ENCODE measurements around the gene LMBR1.
A peak's percentile ranks its signal among the peaks of the same experiment; 100 is the strongest.
"Not testable (repeated sequence)": the region's sequence is repeated elsewhere in the genome, so short reads cannot be mapped to it uniquely, and the experiment has no call there.

Gene LMBR1

GRCh38 chr7:156754201-156754600 is 138.8 kb downstream of the LMBR1 start:
- DNase-seq (ENCODE audit: low read depth) = no peak

DNA sequence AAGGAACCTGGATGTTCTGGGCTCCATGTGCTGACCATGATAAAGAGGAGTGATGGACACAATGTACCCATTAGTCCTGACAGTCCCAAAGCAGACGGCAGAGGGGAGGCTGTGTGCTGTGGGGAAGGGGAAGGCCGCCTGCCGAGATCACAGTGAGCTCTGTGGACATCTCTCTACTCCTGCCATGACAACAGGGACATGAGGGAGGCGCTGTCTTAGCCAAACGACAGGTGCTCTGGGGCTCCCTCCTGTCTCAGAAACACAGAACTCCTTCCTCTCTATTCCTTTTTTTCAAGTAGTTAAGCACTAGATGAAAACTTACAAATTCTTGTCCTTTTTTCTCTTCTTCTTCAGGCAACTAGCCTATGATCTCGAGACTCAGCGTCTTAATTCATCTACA is 139.4 kb downstream of the LMBR1 start:
- DNase-seq (ENCODE audit: low read depth) = no peak

DNA sequence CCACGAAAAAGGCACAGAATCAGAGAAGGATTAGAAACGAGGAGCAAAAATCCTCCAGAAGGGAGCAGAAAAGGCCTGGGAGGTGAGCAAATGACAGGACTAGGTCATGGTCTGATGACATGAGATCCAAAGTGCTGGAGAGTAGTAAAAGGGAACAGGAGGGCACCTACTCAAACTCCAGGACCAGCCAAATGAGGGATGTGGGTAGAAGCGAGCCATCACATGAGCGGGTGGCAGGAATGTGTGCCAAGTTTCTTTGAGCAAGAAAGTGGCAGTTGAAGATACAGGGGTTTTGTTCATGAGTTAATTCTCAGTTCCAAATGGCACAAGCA is 139.8 kb downstream of the LMBR1 start:
- no peak for DNase-seq (ENCODE audit: low read depth)

- DNase-seq (ENCODE audit: low read depth) = peak; percentile 83
Measured at GRCh38 chr7:156752367-156753228, 140.4 kb downstream of the LMBR1 start.

GRCh38 chr7:156751319-156751718 is 141.7 kb downstream of the LMBR1 start:
- DNase-seq (ENCODE audit: low read depth) = peak; percentile 96

- DNase-seq (ENCODE audit: low read depth) = no peak
Measured at GRCh38 chr7:156747718-156748117, 145.3 kb downstream of the LMBR1 start.

DNA sequence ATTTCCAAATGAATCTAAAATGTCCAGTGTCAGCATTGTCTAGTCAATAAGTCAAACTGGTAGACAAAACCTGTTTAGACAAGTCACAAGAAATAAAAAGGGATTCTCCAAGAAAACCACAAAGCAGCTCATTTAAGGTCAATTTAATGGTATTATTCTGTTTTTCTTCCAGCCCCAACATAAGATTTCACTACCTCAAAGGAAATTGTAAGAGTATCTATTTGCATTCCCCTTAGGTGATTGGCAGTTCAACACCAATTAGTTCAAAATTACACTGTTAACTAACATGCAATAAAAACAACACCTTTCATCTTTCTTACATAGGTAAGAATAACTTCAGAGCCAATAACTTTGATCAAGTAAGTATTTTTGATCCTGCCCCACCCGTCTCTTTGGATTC is 146.1 kb downstream of the LMBR1 start:
- DNase-seq (ENCODE audit: low read depth) = no peak

GRCh38 chr7:156739596-156739995 is 153.4 kb downstream of the LMBR1 start:
- no peak for DNase-seq (ENCODE audit: low read depth)

DNA sequence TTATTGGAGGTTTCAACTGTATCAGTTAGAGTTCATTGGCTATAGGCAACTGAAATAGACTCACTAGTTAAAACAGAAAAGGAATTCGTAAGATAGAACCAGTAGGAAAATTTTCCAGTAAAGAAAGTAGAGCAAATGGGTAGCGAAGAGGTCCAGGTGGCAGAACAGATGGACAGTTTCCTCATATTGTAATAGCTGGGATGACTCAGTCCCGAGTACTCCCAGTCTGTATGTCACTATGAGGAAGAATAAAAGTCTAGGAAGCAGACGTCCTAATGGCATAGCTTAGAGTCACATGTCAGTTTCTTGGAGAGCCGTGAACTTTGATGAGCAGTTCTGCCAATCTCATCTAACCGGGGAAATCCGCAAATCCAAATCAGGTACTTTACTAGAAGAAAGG is 157.1 kb downstream of the LMBR1 start:
- DNase-seq (ENCODE audit: low read depth) = peak; percentile 23

GRCh38 chr7:156733638-156734037 is 159.3 kb downstream of the LMBR1 start:
- no peak for DNase-seq (ENCODE audit: low read depth)

DNA sequence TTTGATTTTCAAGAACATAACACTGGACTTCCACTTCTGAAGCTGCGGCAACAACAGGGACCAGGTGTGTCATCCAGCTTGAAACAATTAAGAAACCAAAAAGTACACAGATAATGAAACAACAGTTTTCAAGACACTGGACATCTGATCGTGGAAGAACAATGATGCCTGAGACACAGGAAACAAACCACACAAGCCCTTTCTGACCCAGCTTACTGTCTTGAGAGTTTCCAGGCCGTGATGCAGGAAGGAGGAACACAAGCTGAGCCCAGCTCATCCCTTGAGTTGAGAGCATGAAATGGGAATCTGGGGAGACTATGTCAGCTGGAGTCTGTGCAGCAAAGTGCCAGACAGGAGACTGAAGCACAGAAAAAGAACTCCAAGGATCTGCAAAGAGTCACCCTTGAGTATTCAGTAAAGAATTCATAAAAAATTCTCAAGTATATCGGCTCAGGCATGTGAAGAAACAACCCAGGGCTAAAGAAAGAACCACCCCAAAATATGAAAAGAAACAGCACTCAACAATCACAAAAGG is 160.8 kb downstream of the LMBR1 start:
- DNase-seq (ENCODE audit: low read depth) = peak; percentile 47

DNA sequence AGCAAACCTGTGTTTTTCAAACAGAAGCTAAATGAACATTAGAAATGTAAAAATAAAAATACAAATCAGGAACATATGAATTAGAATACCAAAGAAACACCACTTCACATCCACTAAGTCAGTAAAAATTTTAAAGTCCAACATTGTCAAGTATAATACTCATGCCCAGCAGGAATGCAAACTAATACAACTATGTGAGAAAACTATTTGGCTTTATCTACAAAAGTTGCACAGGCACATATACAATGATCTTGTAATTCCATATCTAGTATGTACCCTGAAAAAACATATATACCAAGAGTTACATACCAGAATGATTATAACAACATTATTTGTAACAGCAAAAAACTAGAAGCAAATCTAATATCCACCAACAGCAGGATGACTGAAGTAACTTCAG is 161.3 kb downstream of the LMBR1 start:
- peak; percentile 68 for DNase-seq (ENCODE audit: low read depth)

- peak; percentile 10 for DNase-seq (ENCODE audit: low read depth)
Measured at GRCh38 chr7:156725936-156726335, 167.0 kb downstream of the LMBR1 start.

DNA sequence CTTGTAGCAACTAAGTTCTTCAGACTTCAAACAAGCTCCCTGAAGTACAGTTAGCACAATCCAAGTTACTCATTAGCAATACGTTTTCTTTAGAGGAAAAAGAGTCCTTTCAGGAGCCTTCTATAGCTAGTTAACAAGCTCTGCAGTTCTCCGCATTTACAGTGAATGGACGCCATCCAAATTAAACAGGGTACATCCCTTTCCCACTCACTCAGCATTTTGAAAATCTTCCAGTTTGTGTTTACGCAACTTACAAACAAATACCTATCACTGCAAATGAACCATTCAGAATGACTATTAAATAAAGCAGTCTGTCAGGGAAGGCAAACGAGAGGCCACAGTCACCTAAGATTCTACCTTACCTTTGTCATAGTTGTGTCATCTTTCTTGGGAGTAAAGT is 167.9 kb downstream of the LMBR1 start:
- peak; percentile 73 for DNase-seq (ENCODE audit: low read depth)

DNA sequence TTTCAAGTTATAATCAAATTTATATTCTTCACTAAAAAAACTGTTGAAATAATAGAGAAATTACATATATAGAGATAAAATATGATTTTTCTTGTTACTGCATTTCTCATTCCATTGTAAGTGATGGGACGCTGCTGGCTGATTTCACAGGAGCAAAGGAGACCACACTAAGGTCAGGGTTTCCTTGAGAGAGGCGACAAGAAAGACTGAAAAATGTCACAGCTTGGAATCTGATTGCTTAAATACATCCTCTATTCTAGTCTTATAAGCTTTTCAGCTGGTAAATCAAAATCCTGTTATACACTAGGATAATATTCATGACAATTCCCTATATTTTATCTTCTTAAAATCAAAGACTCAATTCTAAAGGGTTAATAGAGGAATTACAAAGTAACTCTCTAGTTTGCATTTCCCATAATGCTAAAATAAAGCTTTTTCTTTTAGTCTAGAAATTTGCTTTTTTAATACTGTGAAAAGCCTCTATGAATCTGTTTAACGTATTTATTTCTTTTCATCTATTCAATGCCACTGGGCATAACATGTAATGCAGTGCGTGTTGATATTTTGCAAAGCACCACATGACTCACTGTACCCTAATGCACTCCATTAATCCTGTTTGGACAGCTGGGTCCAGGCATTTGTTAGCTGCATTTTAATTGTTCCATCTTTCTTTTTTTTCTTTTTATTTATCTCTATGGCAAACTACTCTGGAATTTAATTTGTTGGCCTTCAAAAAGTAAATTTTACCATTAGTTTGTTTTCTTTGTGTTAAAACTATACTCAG is 170.7 kb downstream of the LMBR1 start:
- DNase-seq (ENCODE audit: low read depth) = peak; percentile 67

GRCh38 chr7:156703773-156704482 is 189.1 kb downstream of the LMBR1 start:
- DNase-seq (ENCODE audit: low read depth) = no peak

DNA sequence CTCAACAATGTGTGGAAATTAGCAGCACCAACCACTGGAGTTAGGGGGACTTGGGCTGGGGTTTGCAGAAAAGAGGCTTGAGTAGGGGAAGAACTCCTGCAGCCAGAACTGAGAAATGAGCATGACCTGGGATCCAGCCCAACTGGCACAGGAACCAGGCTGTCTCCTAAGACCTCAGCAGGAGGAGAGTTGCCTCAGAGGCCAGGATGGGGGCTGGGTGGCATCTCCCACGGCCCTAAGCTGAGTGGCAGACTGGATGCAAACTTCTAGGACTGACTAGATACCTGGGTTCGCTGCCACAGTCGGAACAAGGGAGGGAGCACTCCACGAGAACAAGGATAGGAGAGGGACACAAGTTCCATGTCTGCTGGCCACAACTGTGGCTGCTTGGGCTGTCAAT is 189.8 kb downstream of the LMBR1 start:
- no peak for DNase-seq (ENCODE audit: low read depth)

GRCh38 chr7:156702399-156702798 is 190.6 kb downstream of the LMBR1 start:
- no peak for DNase-seq (ENCODE audit: low read depth)

GRCh38 chr7:156701787-156702186 is 191.2 kb downstream of the LMBR1 start:
- not testable (repeated sequence) for DNase-seq (ENCODE audit: low read depth)

DNA sequence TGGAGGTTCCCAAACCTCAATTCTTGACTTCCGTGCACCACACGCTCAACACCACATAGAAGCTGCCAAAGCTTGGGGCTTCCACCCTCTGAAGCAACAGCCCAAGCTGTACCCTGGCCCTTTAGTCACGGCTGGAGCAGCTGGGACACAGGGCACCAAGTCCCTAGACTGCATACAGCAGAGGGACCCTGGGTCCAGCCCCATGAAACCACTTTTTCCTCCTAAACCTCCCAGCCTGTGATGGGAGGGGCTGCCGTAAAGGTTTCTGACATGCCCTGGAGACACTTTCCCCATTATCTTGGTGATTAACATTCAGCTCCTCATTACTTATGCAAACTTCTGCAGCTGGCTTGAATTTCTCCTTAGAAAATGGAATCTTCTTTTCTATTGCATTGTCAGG is 194.5 kb downstream of the LMBR1 start:
- not testable (repeated sequence) for DNase-seq (ENCODE audit: low read depth)

- not testable (repeated sequence) for DNase-seq (ENCODE audit: low read depth)
Measured at GRCh38 chr7:156697283-156697682, 195.7 kb downstream of the LMBR1 start.

DNA sequence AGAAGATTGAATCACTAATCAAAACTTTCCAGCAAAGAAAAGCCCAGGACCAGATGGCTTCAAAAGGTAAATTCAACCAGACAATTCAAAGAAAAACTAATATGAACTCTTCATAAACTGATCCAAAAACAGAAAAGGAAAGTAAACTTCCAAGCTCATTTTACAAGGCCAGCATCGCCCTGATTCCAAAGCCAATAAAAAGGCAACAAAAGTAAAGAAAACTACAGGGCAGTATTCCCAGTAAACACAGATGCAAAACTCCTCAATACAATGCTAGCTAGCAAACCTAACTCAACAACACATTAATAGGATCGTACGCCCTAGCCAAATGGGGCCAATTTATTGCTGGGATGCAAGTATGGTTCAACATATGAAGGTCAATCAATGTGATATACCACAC is 199.4 kb downstream of the LMBR1 start:
- DNase-seq (ENCODE audit: low read depth) = no peak

Measured in iris pigment epithelial cell (primary cell).